Ascending aorta (tissue), 2 donors: ENCODE measurements around the gene DBH. TPM values are rescaled to one million over a fixed set of nuclear protein-coding genes. Genes with fewer than 3 reads are reported as not detected.

Experiments
- DNase-seq, 2 donors: peaks; one replicate each; pipeline ENCODE4 v3.0.0-alpha.2; 2019; ENCODE audit warnings: low spot score in 2 of 2
- H3K27ac ChIP-seq, 2 donors: fragments of 200-600 bp; sonication (generic); one replicate each; pipeline ENCODE4 v1.5.1; 2016 to 2017; ENCODE audit warnings: mild to moderate bottlenecking in 1 of 2
- H3K27me3 ChIP-seq: fragments of 200-600 bp; sonication (generic); one replicate; pipeline ENCODE4 v1.5.1; 2017
- H3K36me3 ChIP-seq, 2 donors: fragments of 200-600 bp; sonication (generic); one replicate each; pipeline ENCODE4 v1.5.1; 2016
- H3K4me1 ChIP-seq, 2 donors: fragments of 200-600 bp; sonication (generic); one replicate each; pipeline ENCODE4 v1.5.1; 2016 to 2017; ENCODE audit warnings: mild to moderate bottlenecking in 1 of 2
- H3K4me3 ChIP-seq, 2 donors: fragments of 200-600 bp; sonication (generic); one replicate each; pipeline ENCODE4 v1.5.1; 2016 to 2017; ENCODE audit warnings: mild to moderate bottlenecking in 1 of 2
- H3K9me3 ChIP-seq, 2 donors: fragments of 200-600 bp; sonication (generic); one replicate each; pipeline ENCODE4 v1.5.1; 2016
- CTCF ChIP-seq, 3 experiments: fragments of 200-600 bp in 2 of 3; fragments of 450-650 bp in 1 of 3; sonication (generic) in 2 of 3; IDR thresholded peaks; one replicate each; pipeline ENCODE4 v1.5.1; 2016 to 2019; ENCODE audit warnings: antibody characterized with exemption in 3 of 3, mild to moderate bottlenecking in 1 of 3, moderate library complexity in 1 of 3
- intact Hi-C: fragments of 100-400 bp; cut with DNase I; formaldehyde crosslinking; loops from one replicate; pipeline ENCODE4 v1.15.1; 2023
- total RNA-seq: library from RNA; depleted of rRNA; stranded (reverse); fragments of >200 nt; gene quantifications from one replicate; pipeline ENCODE4 v1.1.0, GENCODE V29; 2016

Gene DBH
- total RNA-seq, 1 donor from 2014 or later = not detected

- Histone ChIP-seq H3K27ac (no peak overlapping the region), H3K4me3 (no peak overlapping the region), H3K9me3 (no peaks in the 10 kb centered on the region), H3K4me1 (no peaks in the 10 kb centered on the region), H3K27me3 (peaks cover 4% of the 10 kb centered on the region), H3K36me3 (no peaks in the 10 kb centered on the region)
- no peak for DNase-seq
- TF ChIP-seq CTCF (IDR thresholded peaks at IDR 0.05) = no peak
- intact Hi-C loops = no loop called here
Measured at GRCh38 chr9:133605446-133605845, 30.7 kb upstream of the DBH start.

- H3K9me3 ChIP-seq = no peaks in the 10 kb centered on the region
- H3K4me3 ChIP-seq = no peak overlapping the region
- no peak for TF ChIP-seq CTCF (IDR thresholded peaks at IDR 0.05)
- no peaks in the 10 kb centered on the region for H3K4me1 ChIP-seq
- no peak overlapping the region for H3K27ac ChIP-seq
- intact Hi-C loops = no loop called here
- H3K36me3 ChIP-seq = no peaks in the 10 kb centered on the region
- no peak for DNase-seq
- H3K27me3 ChIP-seq = peaks cover 4% of the 10 kb centered on the region
Measured at GRCh38 chr9:133605856-133606707, 30.1 kb upstream of the DBH start.

GRCh38 chr9:133606708-133607025 lies 29.5 kb upstream of the DBH start:
- Histone ChIP-seq H3K4me1 (no peaks in the 10 kb centered on the region), H3K9me3 (no peaks in the 10 kb centered on the region), H3K27me3 (peaks cover 4% of the 10 kb centered on the region), H3K27ac (no peak overlapping the region), H3K36me3 (no peaks in the 10 kb centered on the region), H3K4me3 (no peak overlapping the region)
- intact Hi-C loops = no loop called here
- no peak for TF ChIP-seq CTCF (IDR thresholded peaks at IDR 0.05)
- DNase-seq = no peak

- no peaks in the 10 kb centered on the region for H3K4me1 ChIP-seq
- H3K27me3 ChIP-seq = peaks cover 4% of the 10 kb centered on the region
- H3K27ac ChIP-seq = no peak overlapping the region
- no peak overlapping the region for H3K4me3 ChIP-seq
- TF ChIP-seq CTCF (IDR thresholded peaks at IDR 0.05) = no peak
- intact Hi-C loops = no loop called here
- H3K9me3 ChIP-seq = no peaks in the 10 kb centered on the region
- no peaks in the 10 kb centered on the region for H3K36me3 ChIP-seq
- no peak for DNase-seq
Measured at GRCh38 chr9:133607381-133607780, 28.8 kb upstream of the DBH start.

GRCh38 chr9:133607976-133608375 lies 28.2 kb upstream of the DBH start:
- no peak for DNase-seq
- Histone ChIP-seq H3K4me3 (no peak overlapping the region), H3K4me1 (no peaks in the 10 kb centered on the region), H3K27me3 (peaks cover 4% of the 10 kb centered on the region), H3K9me3 (no peaks in the 10 kb centered on the region), H3K27ac (no peak overlapping the region), H3K36me3 (no peaks in the 10 kb centered on the region)
- no peak for TF ChIP-seq CTCF (IDR thresholded peaks at IDR 0.05)
- intact Hi-C loops = no loop called here
